PC-9 (cell line): ENCODE measurements around the gene FOXL1. TPM values are rescaled to one million over a fixed set of nuclear protein-coding genes. Genes with fewer than 3 reads are reported as not detected.

Experiments
- BruUV-seq: library from RNA; stranded (reverse); fragments of 400-500 nt; replicated peaks from 2 replicates; lab custom pipeline; 2021; lab: Mats Ljungman, UMichigan
- CTCF ChIA-PET: fragments of 300-600 bp; sonication (Branson Sonifier 250); formaldehyde crosslinking; loops from one replicate; lab custom pipeline; 2022; ENCODE audit warnings: antibody characterized with exemption; lab: Charles Lee
- POLR2A ChIA-PET: fragments of 300-600 bp; sonication (Branson Sonifier 250); formaldehyde crosslinking; loops from one replicate; lab custom pipeline; 2022; ENCODE audit warnings: antibody characterized with exemption; ENCODE audit not compliant: unreplicated experiment; lab: Charles Lee
- DNase-seq, 2 experiments: peaks; one replicate each; pipeline versions ENCODE4 v3.0.0 to v3.0.0-alpha.2; 2015 to 2022; ENCODE audit warnings: mixed read lengths in 1 of 2
- H2AFZ ChIP-seq: fragments of 200-600 bp; sonication (generic); 2 replicates; pipeline ENCODE4 v1.8.1; 2017; ENCODE audit warnings: antibody characterized with exemption
- H3F3A ChIP-seq: fragments of 200-600 bp; sonication (generic); 2 replicates; pipeline ENCODE4 v1.8.1; 2017; ENCODE audit warnings: antibody characterized with exemption, mild to moderate bottlenecking, low read depth; ENCODE audit not compliant: insufficient read depth
- H3K27ac ChIP-seq: fragments of 200-600 bp; sonication (generic); 2 replicates; pipeline ENCODE4 v1.6.1; 2016; ENCODE audit warnings: mixed run types
- H3K27me3 ChIP-seq: fragments of 200-600 bp; sonication (generic); 2 replicates; pipeline ENCODE4 v1.6.1; 2016; ENCODE audit warnings: low read depth, mixed run types; ENCODE audit not compliant: insufficient read depth
- H3K36me3 ChIP-seq: fragments of 200-600 bp; sonication (generic); 2 replicates; pipeline ENCODE4 v1.6.1; 2016; ENCODE audit warnings: low read depth, mixed run types
- H3K4me1 ChIP-seq: fragments of 200-600 bp; sonication (generic); replicated peaks from 2 replicates; pipeline ENCODE4 v1.6.1; 2016; ENCODE audit warnings: mixed run types; ENCODE audit not compliant: insufficient read depth
- H3K4me2 ChIP-seq: fragments of 200-600 bp; sonication (generic); 2 replicates; pipeline ENCODE4 v1.6.1; 2017; ENCODE audit warnings: mixed run types
- H3K4me3 ChIP-seq: fragments of 200-600 bp; sonication (generic); 2 replicates; pipeline ENCODE4 v1.6.1; 2016; ENCODE audit warnings: mixed run types
- H3K79me2 ChIP-seq: fragments of 200-600 bp; sonication (generic); 2 replicates; pipeline ENCODE4 v1.6.1; 2017; ENCODE audit warnings: low read depth, mixed run types
- H3K9me2 ChIP-seq: fragments of 200-600 bp; sonication (generic); 2 replicates; pipeline ENCODE4 v1.8.1; 2017; ENCODE audit warnings: mild to moderate bottlenecking; ENCODE audit not compliant: insufficient read depth
- H3K9me3 ChIP-seq: fragments of 200-600 bp; sonication (generic); 2 replicates; pipeline ENCODE4 v1.8.1; 2016; ENCODE audit warnings: low read depth; ENCODE audit not compliant: insufficient read depth
- H4K20me1 ChIP-seq: fragments of 200-600 bp; sonication (generic); 2 replicates; pipeline ENCODE4 v1.8.1; 2017; ENCODE audit not compliant: insufficient read depth
- EZH2 ChIP-seq: fragments of 200-600 bp; sonication (generic); IDR thresholded peaks from 2 replicates; pipeline ENCODE4 v1.8.0; 2017; ENCODE audit warnings: antibody characterized with exemption, low read depth
- intact Hi-C: fragments of 100-400 bp; cut with micrococcal nuclease; formaldehyde crosslinking; loops from one replicate; pipeline ENCODE4 v1.10.0; 2022; ENCODE audit not compliant: unreplicated experiment
- total RNA-seq: library from RNA; stranded (reverse); gene quantifications from 2 replicates; pipeline ENCODE4 v1.2.3, GENCODE V29; 2021
- TF ChIP-seq, protein P1 (sequence below): fragments of 200-600 bp; sonication (generic); conservative IDR thresholded peaks from 2 replicates; pipeline ENCODE4 v1.6.1; 2017; ENCODE audit warnings: mixed run types, antibody characterized with exemption, mild to moderate bottlenecking, moderate library complexity

The FOXL1 gene
- total RNA-seq, 1 experiment from 2014 or later, result not detected

DNA sequence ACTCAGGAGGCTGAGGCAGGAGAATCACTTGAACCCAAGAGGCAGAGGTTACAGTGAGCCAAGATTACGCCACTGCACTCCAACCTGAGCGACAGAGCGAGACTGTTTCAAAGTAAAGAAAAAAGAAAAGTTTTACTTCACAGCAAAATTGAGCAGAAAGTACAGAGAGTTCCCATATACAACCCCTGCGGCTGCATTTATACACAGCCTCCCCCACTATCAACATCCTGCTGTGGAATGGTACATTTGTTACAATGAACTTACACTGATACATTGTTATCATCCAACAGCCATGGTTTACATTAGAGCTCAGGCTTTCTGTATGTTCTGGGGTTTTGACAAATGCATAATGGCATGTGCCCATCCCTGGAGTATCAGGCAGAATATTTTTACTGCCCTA lies 20.8 kb upstream of the FOXL1 start:
- Histone ChIP-seq H3K9me3 (no peaks in the 10 kb centered on the region), H4K20me1 (no peaks in the 10 kb centered on the region), H3K4me1 (peaks cover 6% of the 10 kb centered on the region), H3K36me3 (no peaks in the 10 kb centered on the region), H3K4me2 (no peak overlapping the region), H2AFZ (no peak overlapping the region), H3K27me3 (peaks cover 36% of the 10 kb centered on the region), H3K4me3 (no peak overlapping the region), H3K79me2 (peaks cover 14% of the 10 kb centered on the region), H3K9me2 (no peaks in the 10 kb centered on the region), H3F3A (no peaks in the 10 kb centered on the region), H3K27ac (no peak overlapping the region)
- ChIA-PET POLR2A (no interaction called here), CTCF (no interaction called here)
- no TSS peak for BruUV-seq
- intact Hi-C loops, result no loop called here
- DNase-seq, result no peak
- TF ChIP-seq EZH2, result no peak
- TF ChIP-seq, protein P1, sequence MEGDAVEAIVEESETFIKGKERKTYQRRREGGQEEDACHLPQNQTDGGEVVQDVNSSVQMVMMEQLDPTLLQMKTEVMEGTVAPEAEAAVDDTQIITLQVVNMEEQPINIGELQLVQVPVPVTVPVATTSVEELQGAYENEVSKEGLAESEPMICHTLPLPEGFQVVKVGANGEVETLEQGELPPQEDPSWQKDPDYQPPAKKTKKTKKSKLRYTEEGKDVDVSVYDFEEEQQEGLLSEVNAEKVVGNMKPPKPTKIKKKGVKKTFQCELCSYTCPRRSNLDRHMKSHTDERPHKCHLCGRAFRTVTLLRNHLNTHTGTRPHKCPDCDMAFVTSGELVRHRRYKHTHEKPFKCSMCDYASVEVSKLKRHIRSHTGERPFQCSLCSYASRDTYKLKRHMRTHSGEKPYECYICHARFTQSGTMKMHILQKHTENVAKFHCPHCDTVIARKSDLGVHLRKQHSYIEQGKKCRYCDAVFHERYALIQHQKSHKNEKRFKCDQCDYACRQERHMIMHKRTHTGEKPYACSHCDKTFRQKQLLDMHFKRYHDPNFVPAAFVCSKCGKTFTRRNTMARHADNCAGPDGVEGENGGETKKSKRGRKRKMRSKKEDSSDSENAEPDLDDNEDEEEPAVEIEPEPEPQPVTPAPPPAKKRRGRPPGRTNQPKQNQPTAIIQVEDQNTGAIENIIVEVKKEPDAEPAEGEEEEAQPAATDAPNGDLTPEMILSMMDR, result no peak

DNA sequence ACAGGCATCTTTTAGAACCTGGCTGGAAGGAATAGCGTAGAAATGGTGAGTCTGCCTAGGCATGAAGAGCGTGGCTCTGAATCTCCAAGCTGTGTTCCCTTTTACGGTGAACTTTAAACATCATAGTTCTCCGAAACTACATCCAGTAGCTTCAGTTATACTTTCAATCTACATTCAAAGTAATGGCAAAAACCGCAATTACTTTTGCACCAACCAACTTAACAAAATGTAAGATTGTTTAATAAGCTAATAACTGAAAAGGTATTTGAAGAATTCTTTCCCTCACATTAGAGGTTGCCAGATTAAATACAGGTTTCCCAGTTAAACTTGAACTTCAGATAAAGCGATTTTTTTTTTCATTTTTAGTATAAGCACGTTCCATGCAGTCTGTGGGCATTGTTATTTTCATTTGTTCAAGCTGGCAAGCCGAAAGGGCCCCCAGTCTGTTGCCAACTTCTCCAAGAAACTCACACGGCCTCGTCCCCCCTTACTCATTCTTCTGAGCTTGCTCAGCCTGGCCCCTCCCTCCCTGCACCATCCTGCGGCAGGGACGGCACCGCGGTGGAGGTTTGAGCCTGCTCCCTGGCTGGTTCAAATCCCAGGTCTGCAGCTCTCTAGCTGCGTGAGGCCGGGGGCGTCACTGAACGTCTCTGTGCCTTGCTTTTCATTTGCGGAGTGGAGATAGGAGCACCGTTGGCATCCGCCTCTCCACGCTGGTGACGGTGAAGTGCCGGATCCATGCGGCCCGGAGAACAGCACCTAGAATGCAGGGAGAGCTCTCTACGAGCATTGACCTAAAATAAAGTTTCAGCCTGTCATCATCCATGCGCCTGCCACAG lies 19.8 kb upstream of the FOXL1 start:
- H3K27me3 ChIP-seq, result peaks cover 41% of the 10 kb centered on the region
- DNase-seq, result no peak
- H3K9me2 ChIP-seq, result no peaks in the 10 kb centered on the region
- peaks cover 12% of the 10 kb centered on the region for H3K79me2 ChIP-seq
- no peak overlapping the region for H3K4me2 ChIP-seq
- no TSS peak for BruUV-seq
- CTCF ChIA-PET, result no interaction called here
- no peak overlapping the region for H2AFZ ChIP-seq
- POLR2A ChIA-PET, result no interaction called here
- intact Hi-C loops, result no loop called here
- H3K27ac ChIP-seq, result no peak overlapping the region
- H3K9me3 ChIP-seq, result no peaks in the 10 kb centered on the region
- peaks cover 6% of the 10 kb centered on the region for H3K4me1 ChIP-seq
- no peak for TF ChIP-seq EZH2
- TF ChIP-seq, protein P1, result no peak
- H3K36me3 ChIP-seq, result no peaks in the 10 kb centered on the region
- H3K4me3 ChIP-seq, result no peak overlapping the region
- no peaks in the 10 kb centered on the region for H3F3A ChIP-seq
- H4K20me1 ChIP-seq, result no peaks in the 10 kb centered on the region

DNA sequence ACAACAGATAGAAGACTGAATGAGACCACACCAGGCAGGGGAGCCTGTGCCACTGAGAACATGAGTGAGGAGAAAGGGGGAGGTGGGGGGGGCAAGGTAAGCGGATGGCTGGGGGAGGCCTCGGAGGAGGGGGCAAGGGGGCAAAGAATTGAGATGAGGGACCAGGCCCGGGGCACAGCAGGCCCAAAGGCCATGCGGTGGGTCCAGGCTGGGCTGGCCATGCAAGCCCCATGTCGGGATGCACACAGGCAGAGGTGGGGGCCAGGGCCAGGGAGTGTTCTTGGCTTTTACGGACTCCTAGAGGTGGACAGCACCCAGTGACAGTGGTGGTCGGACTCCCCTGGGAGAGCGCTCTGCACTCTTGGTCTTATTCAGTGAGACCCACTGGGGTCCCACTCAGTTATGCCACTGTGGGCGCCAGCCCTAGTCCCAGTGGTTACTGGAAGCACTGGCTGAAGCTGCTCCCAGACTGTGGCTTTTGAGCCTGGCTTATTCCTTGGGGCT lies 18.5 kb upstream of the FOXL1 start:
- no peak overlapping the region for H2AFZ ChIP-seq
- H3K79me2 ChIP-seq, result no peaks in the 10 kb centered on the region
- H3K9me2 ChIP-seq, result no peaks in the 10 kb centered on the region
- H4K20me1 ChIP-seq, result no peaks in the 10 kb centered on the region
- POLR2A ChIA-PET, result no interaction called here
- DNase-seq, result no peak
- intact Hi-C loops, result loop anchor here (5.0 to 10.0 kb wide), 3 partner anchors 645 to 1207 kb away; partner anchors contain the start of genes KLHDC4 and MAP1LC3B
- H3K4me2 ChIP-seq, result no peak overlapping the region
- no peaks in the 10 kb centered on the region for H3K9me3 ChIP-seq
- H3F3A ChIP-seq, result no peaks in the 10 kb centered on the region
- CTCF ChIA-PET, result no interaction called here
- no peak overlapping the region for H3K4me3 ChIP-seq
- H3K27me3 ChIP-seq, result peaks cover 48% of the 10 kb centered on the region
- no peaks in the 10 kb centered on the region for H3K4me1 ChIP-seq
- TF ChIP-seq, protein P1, result no peak
- no peak for TF ChIP-seq EZH2
- H3K36me3 ChIP-seq, result no peaks in the 10 kb centered on the region
- BruUV-seq, result no TSS peak
- H3K27ac ChIP-seq, result no peak overlapping the region
